ES-I3 (cell line): ENCODE measurements around the gene CCM2.
"Not testable (repeated sequence)": the region's sequence is repeated elsewhere in the genome, so short reads cannot be mapped to it uniquely, and the experiment has no call there.

Experiments used
- H3K36me3 ChIP-seq: 2 replicates; pipeline ENCODE4 v1.6.1; 2013; ENCODE audit warnings: mild to moderate bottlenecking, low read length, control low read depth, moderate library complexity; ENCODE audit not compliant: insufficient read depth
- H3K4me1 ChIP-seq: 2 replicates; pipeline ENCODE4 v1.6.1; 2013; ENCODE audit warnings: mild to moderate bottlenecking, control low read depth, low read length; ENCODE audit not compliant: insufficient read depth
- H3K9ac ChIP-seq: 2 replicates; pipeline ENCODE4 v1.6.1; 2013; ENCODE audit warnings: low read depth, mild to moderate bottlenecking, low read length, moderate library complexity
- H3K9me3 ChIP-seq: 2 replicates; pipeline ENCODE4 v1.6.1; 2013; ENCODE audit warnings: mild to moderate bottlenecking, low read length, moderate library complexity; ENCODE audit not compliant: control insufficient read depth, insufficient read depth

CCM2 gene

GRCh38 chr7:45025473-45025872, 25.5 kb downstream of the CCM2 start:
- not testable (repeated sequence) for H3K9ac ChIP-seq, H3K9me3 ChIP-seq, H3K4me1 ChIP-seq, H3K36me3 ChIP-seq

GRCh38 chr7:45026013-45026412, 26.0 kb downstream of the CCM2 start:
- H3K4me1 ChIP-seq = no peaks in the 10 kb centered on the region
- H3K9ac ChIP-seq = no peak overlapping the region
- H3K36me3 ChIP-seq = no peaks in the 10 kb centered on the region
- peaks cover 6% of the 10 kb centered on the region; the same call in 1 of the 2 replicates for H3K9me3 ChIP-seq

GRCh38 chr7:45026984-45027773, 27.2 kb downstream of the CCM2 start:
- no peak overlapping the region for H3K9ac ChIP-seq
- H3K9me3 ChIP-seq = peaks cover 6% of the 10 kb centered on the region; the same call in 1 of the 2 replicates
- no peaks in the 10 kb centered on the region for H3K4me1 ChIP-seq
- no peaks in the 10 kb centered on the region for H3K36me3 ChIP-seq

- Histone ChIP-seq H3K9me3 (peaks cover 6% of the 10 kb centered on the region; the same call in 1 of the 2 replicates), H3K9ac (no peak overlapping the region), H3K36me3 (no peaks in the 10 kb centered on the region), H3K4me1 (no peaks in the 10 kb centered on the region)
Measured at GRCh38 chr7:45027774-45028114, 27.7 kb downstream of the CCM2 start.

- Histone ChIP-seq H3K36me3 (no peaks in the 10 kb centered on the region), H3K9ac (no peak overlapping the region), H3K9me3 (peaks cover 6% of the 10 kb centered on the region; the same call in 1 of the 2 replicates), H3K4me1 (no peaks in the 10 kb centered on the region)
Measured at GRCh38 chr7:45028138-45028919, 28.3 kb downstream of the CCM2 start.

GRCh38 chr7:45028920-45029344, 28.9 kb downstream of the CCM2 start:
- H3K9ac ChIP-seq = no peak overlapping the region
- H3K4me1 ChIP-seq = no peaks in the 10 kb centered on the region
- no peaks in the 10 kb centered on the region for H3K36me3 ChIP-seq
- peaks cover 6% of the 10 kb centered on the region; the same call in 1 of the 2 replicates for H3K9me3 ChIP-seq

- Histone ChIP-seq H3K4me1 (no peaks in the 10 kb centered on the region), H3K36me3 (no peaks in the 10 kb centered on the region), H3K9ac (no peak overlapping the region), H3K9me3 (no peaks in the 10 kb centered on the region)
Measured at GRCh38 chr7:45031829-45032228, 31.8 kb downstream of the CCM2 start.

- Histone ChIP-seq H3K36me3 (no peaks in the 10 kb centered on the region), H3K4me1 (no peaks in the 10 kb centered on the region), H3K9ac (no peak overlapping the region), H3K9me3 (no peaks in the 10 kb centered on the region)
Measured at GRCh38 chr7:45032421-45032820, 32.4 kb downstream of the CCM2 start.

- Histone ChIP-seq H3K9ac (no peak overlapping the region), H3K36me3 (no peaks in the 10 kb centered on the region), H3K4me1 (no peaks in the 10 kb centered on the region), H3K9me3 (no peaks in the 10 kb centered on the region)
Measured at GRCh38 chr7:45033261-45033930, 33.4 kb downstream of the CCM2 start.

GRCh38 chr7:45033931-45034290, 33.9 kb downstream of the CCM2 start:
- Histone ChIP-seq H3K36me3 (peaks cover 3% of the 10 kb centered on the region; the same call in 1 of the 2 replicates), H3K9me3 (no peaks in the 10 kb centered on the region), H3K9ac (no peak overlapping the region), H3K4me1 (no peaks in the 10 kb centered on the region)

- not testable (repeated sequence) for H3K9ac ChIP-seq, H3K9me3 ChIP-seq, H3K36me3 ChIP-seq, H3K4me1 ChIP-seq
Measured at GRCh38 chr7:45034710-45035109, 34.7 kb downstream of the CCM2 start.

- Histone ChIP-seq H3K36me3 (peaks cover 8% of the 10 kb centered on the region; the same call in 1 of the 2 replicates), H3K9me3 (no peaks in the 10 kb centered on the region), H3K4me1 (no peaks in the 10 kb centered on the region), H3K9ac (no peak overlapping the region)
Measured at GRCh38 chr7:45035371-45035770, 35.4 kb downstream of the CCM2 start.

- H3K9ac ChIP-seq = no peak overlapping the region
- peaks cover 10% of the 10 kb centered on the region; the same call in 1 of the 2 replicates for H3K36me3 ChIP-seq
- no peaks in the 10 kb centered on the region for H3K4me1 ChIP-seq
- no peaks in the 10 kb centered on the region for H3K9me3 ChIP-seq
Measured at GRCh38 chr7:45035893-45036292, 35.9 kb downstream of the CCM2 start.

GRCh38 chr7:45036317-45036716, 36.3 kb downstream of the CCM2 start:
- Histone ChIP-seq H3K4me1 (no peaks in the 10 kb centered on the region), H3K9me3 (no peaks in the 10 kb centered on the region), H3K36me3 (peaks cover 10% of the 10 kb centered on the region; the same call in 1 of the 2 replicates), H3K9ac (no peak overlapping the region)
